WTC11 (cell line): ENCODE data around the gene BRME1. TPM values are rescaled to one million over a fixed set of nuclear protein-coding genes. Genes with fewer than 3 reads are reported as not detected.
A peak's percentile ranks its signal among the peaks of the same experiment; 100 is the strongest.

ENCODE experiments used
- AFF4 ChIP-seq: sonication (generic); formaldehyde crosslinking; IDR thresholded peaks from 2 replicates; pipeline ENCODE4 v1.8.1; 2023; ENCODE audit warnings: mild to moderate bottlenecking, missing genetic modification reagents, borderline replicate concordance
- CBFB ChIP-seq: sonication (generic); formaldehyde crosslinking; IDR thresholded peaks from 2 replicates; pipeline ENCODE4 v1.8.1; 2022; ENCODE audit warnings: mild to moderate bottlenecking, low read depth, missing genetic modification reagents
- CDX4 ChIP-seq: fragments of 250-450 bp; sonication (Bioruptor Pico); IDR thresholded peaks from 2 replicates; pipeline ENCODE4 v1.9.0; 2021; ENCODE audit warnings: moderate library complexity, mild to moderate bottlenecking, inconsistent platforms, borderline replicate concordance
- ERG ChIP-seq: fragments of 250-450 bp; sonication (Bioruptor Pico); IDR thresholded peaks from 2 replicates; pipeline ENCODE4 v1.8.0; 2021; ENCODE audit warnings: mild to moderate bottlenecking
- GTF2I ChIP-seq: fragments of 250-450 bp; sonication (Bioruptor Pico); conservative IDR thresholded peaks from 2 replicates; pipeline ENCODE4 v1.4.0; 2021; ENCODE audit warnings: mild to moderate bottlenecking
- HMGA2 ChIP-seq: fragments of 250-450 bp; sonication (Bioruptor Pico); IDR thresholded peaks from 2 replicates; pipeline ENCODE4 v1.4.0; 2021; ENCODE audit warnings: mild to moderate bottlenecking, moderate library complexity
- JAZF1 ChIP-seq: fragments of 250-450 bp; sonication (Bioruptor Pico); IDR thresholded peaks from 2 replicates; pipeline ENCODE4 v1.9.0; 2021; ENCODE audit warnings: moderate library complexity, mild to moderate bottlenecking, inconsistent platforms
- JUN ChIP-seq: sonication (generic); formaldehyde crosslinking; IDR thresholded peaks from 2 replicates; pipeline ENCODE4 v1.8.0; 2023; ENCODE audit warnings: mild to moderate bottlenecking, missing genetic modification reagents
- NFATC4 ChIP-seq: fragments of 250-450 bp; sonication (Bioruptor Pico); IDR thresholded peaks from 2 replicates; pipeline ENCODE4 v1.9.0; 2021; ENCODE audit warnings: mild to moderate bottlenecking
- NFE2L1 ChIP-seq: sonication (generic); formaldehyde crosslinking; IDR thresholded peaks from 2 replicates; pipeline ENCODE4 v1.8.1; 2023; ENCODE audit warnings: missing genetic modification reagents
- NR2C2 ChIP-seq: sonication (generic); formaldehyde crosslinking; IDR thresholded peaks from 2 replicates; pipeline ENCODE4 v1.8.0; 2022; ENCODE audit warnings: mild to moderate bottlenecking, missing genetic modification reagents
- PRDM15 ChIP-seq: sonication (generic); formaldehyde crosslinking; IDR thresholded peaks from 2 replicates; pipeline ENCODE4 v1.8.0; 2022; ENCODE audit warnings: missing genetic modification reagents
- PRRX2 ChIP-seq: fragments of 250-450 bp; sonication (Bioruptor Pico); IDR thresholded peaks from 2 replicates; pipeline ENCODE4 v1.8.0; 2021; ENCODE audit warnings: mild to moderate bottlenecking
- RORB ChIP-seq: fragments of 250-450 bp; sonication (Bioruptor Pico); IDR thresholded peaks from 2 replicates; pipeline ENCODE4 v1.9.0; 2021; ENCODE audit warnings: mild to moderate bottlenecking
- TEAD1 ChIP-seq: sonication (generic); formaldehyde crosslinking; IDR thresholded peaks from 2 replicates; pipeline ENCODE4 v1.8.0; 2022; ENCODE audit warnings: mild to moderate bottlenecking, missing genetic modification reagents
- ZBTB21 ChIP-seq: sonication (generic); formaldehyde crosslinking; IDR thresholded peaks from 2 replicates; pipeline ENCODE4 v1.8.1; 2023; ENCODE audit warnings: mild to moderate bottlenecking, missing genetic modification reagents, borderline replicate concordance
- ZMAT4 ChIP-seq: fragments of 250-450 bp; sonication (Bioruptor Pico); IDR thresholded peaks from 2 replicates; pipeline ENCODE4 v1.9.0; 2021; ENCODE audit warnings: mild to moderate bottlenecking
- ZNF532 ChIP-seq: fragments of 250-450 bp; sonication (Bioruptor Pico); IDR thresholded peaks from 2 replicates; pipeline ENCODE4 v1.9.0; 2021; ENCODE audit warnings: mild to moderate bottlenecking, borderline replicate concordance
- ZNF671 ChIP-seq: fragments of 250-450 bp; sonication (Bioruptor Pico); IDR thresholded peaks from 2 replicates; pipeline ENCODE4 v1.8.0; 2021; ENCODE audit warnings: mild to moderate bottlenecking
- ZSCAN18 ChIP-seq: fragments of 250-450 bp; sonication (Bioruptor Pico); IDR thresholded peaks from 2 replicates; pipeline ENCODE4 v2.1.2; 2022; ENCODE audit warnings: mild to moderate bottlenecking, moderate library complexity
- total RNA-seq: library from RNA; stranded (reverse); gene quantifications from 3 replicates; pipeline ENCODE4 v1.2.3, GENCODE V29; 2021

Gene BRME1
- total RNA-seq, 1 experiment from 2014 or later, result 5.0 TPM

GRCh38 chr19:13905634-13906520 lies at the start of gene BRME1, which contains the start of gene CC2D1A (continued):
- TF ChIP-seq ZNF532 (CRISPR knock-in tag) (no peak), NFATC4 (CRISPR knock-in tag) (no peak), ZBTB21 (CRISPR knock-in tag) (peak; percentile 92; the same call in 1 of the 2 replicates), TEAD1 (CRISPR knock-in tag) (peak; percentile 96), AFF4 (CRISPR knock-in tag) (peak; percentile 81; the same call in 1 of the 2 replicates), GTF2I (CRISPR knock-in tag) (no peak), ZSCAN18 (CRISPR knock-in tag) (no peak), NFE2L1 (peak; percentile 99), HMGA2 (CRISPR knock-in tag) (no peak), RORB (CRISPR knock-in tag) (no peak), ERG (CRISPR knock-in tag) (no peak), PRRX2 (no peak), CDX4 (no peak), PRDM15 (no peak), CBFB (CRISPR knock-in tag) (0 out of 2 replicates have a peak, but pooled peaks have one; percentile 71), JUN (CRISPR knock-in tag) (no peak; the same call in 1 of the 2 replicates), ZMAT4 (no peak), JAZF1 (CRISPR knock-in tag) (no peak), NR2C2 (CRISPR knock-in tag) (no peak), ZNF671 (CRISPR knock-in tag) (no peak)
